Common myeloid progenitor, CD34-positive (primary cell): ENCODE data around the gene PPP1R9B.

Experiments
- CTCF ChIA-PET: fragments of 350-600 bp; sonication (Branson Sonifier 250); formaldehyde crosslinking; loops from one replicate; lab custom pipeline; 2021; ENCODE audit warnings: antibody characterized with exemption; lab: Charles Lee
- POLR2A ChIA-PET: fragments of 350-600 bp; sonication (Branson Sonifier 250); formaldehyde crosslinking; loops from one replicate; lab custom pipeline; 2021; ENCODE audit warnings: antibody characterized with exemption; lab: Charles Lee
- DNase-seq, 3 donors: peaks; one replicate each; pipeline versions ENCODE4 v3.0.0 to v3.0.0-alpha.2; 2013
- H3K27ac ChIP-seq, 2 experiments: 1 replicate in 1 of 2; 2 replicates in 1 of 2; pipeline ENCODE4 v1.7.0; 2013; ENCODE audit warnings: inconsistent platforms in 2 of 2, low read length in 2 of 2, mild to moderate bottlenecking in 2 of 2, low read depth in 1 of 2, moderate library complexity in 1 of 2; ENCODE audit not compliant: severe bottlenecking in 2 of 2, insufficient read depth in 1 of 2, poor library complexity in 1 of 2
- H3K27me3 ChIP-seq, 5 experiments: replicated peaks in 2 of 5; 1 replicate in 3 of 5; 2 replicates in 2 of 5; pipeline versions ENCODE4 v1.6.1 to v1.7.0; 2013; ENCODE audit warnings: low read length in 4 of 5, mild to moderate bottlenecking in 2 of 5, moderate library complexity in 2 of 5, inconsistent platforms in 1 of 5; ENCODE audit not compliant: insufficient read depth in 5 of 5, control insufficient read depth in 4 of 5
- H3K36me3 ChIP-seq, 4 experiments: 1 replicate in 2 of 4; 2 replicates in 2 of 4; pipeline versions ENCODE4 v1.6.1 to v1.7.0; 2013; ENCODE audit warnings: low read length in 3 of 4, control low read depth in 1 of 4, mild to moderate bottlenecking in 1 of 4; ENCODE audit not compliant: control insufficient read depth in 4 of 4, insufficient read depth in 4 of 4
- H3K4me1 ChIP-seq, 4 experiments: 1 replicate in 3 of 4; 2 replicates in 1 of 4; pipeline versions ENCODE4 v1.6.1 to v1.7.1; 2013; ENCODE audit warnings: low read length in 3 of 4, mild to moderate bottlenecking in 3 of 4, control low read depth in 1 of 4, inconsistent platforms in 1 of 4, moderate library complexity in 1 of 4; ENCODE audit not compliant: control insufficient read depth in 4 of 4, insufficient read depth in 4 of 4; ENCODE audit errors: control extremely low read depth in 1 of 4
- H3K4me3 ChIP-seq, 7 experiments: 1 replicate in 4 of 7; 2 replicates in 3 of 7; pipeline versions ENCODE4 v1.5.1 to v1.7.0; 2013; ENCODE audit warnings: mild to moderate bottlenecking in 7 of 7, low read length in 6 of 7, moderate library complexity in 6 of 7, inconsistent platforms in 2 of 7, low read depth in 2 of 7, control low read depth in 1 of 7; ENCODE audit not compliant: insufficient read depth in 4 of 7, control insufficient read depth in 1 of 7; ENCODE audit errors: extremely low read depth in 1 of 7
- H3K9me3 ChIP-seq, 5 experiments: 1 replicate in 4 of 5; 2 replicates in 1 of 5; pipeline versions ENCODE4 v1.6.1 to v1.7.1; 2013; ENCODE audit warnings: low read length in 4 of 5, mild to moderate bottlenecking in 2 of 5, inconsistent platforms in 1 of 5, low read depth in 1 of 5, moderate library complexity in 1 of 5; ENCODE audit not compliant: control insufficient read depth in 4 of 5, insufficient read depth in 2 of 5; ENCODE audit errors: control extremely low read depth in 1 of 5
- WGBS: methylation state at CpG from one replicate; pipeline ENCODE4 v1.1.5; 2013; ENCODE audit not compliant: insufficient coverage; 5-methylcytosine and 5-hydroxymethylcytosine counted together

Gene PPP1R9B

DNA sequence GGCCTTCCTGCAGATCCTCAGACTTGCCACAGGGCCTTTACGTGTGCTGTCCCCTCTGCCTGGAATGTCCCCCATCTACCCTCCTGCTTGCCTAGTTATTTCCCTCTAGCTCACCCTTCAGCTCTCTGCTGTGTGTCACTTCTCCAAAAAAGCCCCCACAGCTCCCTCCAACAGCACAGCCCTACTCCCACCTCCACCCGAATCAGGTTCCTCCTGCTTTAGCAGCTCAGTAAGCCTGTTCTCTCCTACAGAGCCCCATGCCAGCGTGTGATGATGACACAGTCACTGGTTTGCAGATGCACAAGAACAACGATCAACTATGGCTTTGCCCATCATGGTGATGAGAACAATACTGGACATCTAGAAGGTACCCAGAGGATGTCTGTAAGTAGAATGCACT is 13.4 kb downstream of the PPP1R9B start:
- H3K36me3 ChIP-seq, result peaks cover 32 to 90% (median 57%) of the 10 kb centered on the region in 4 experiments
- H3K27me3 ChIP-seq, result no peaks in the 10 kb centered on the region
- ChIA-PET CTCF (interaction anchor here (0.8 to 9.0 kb wide), 9 partner anchors 10 to 97 kb away, joined by 3 to 98 read pairs (median 8); partner anchors contain the start of gene PPP1R9B), POLR2A (no interaction called here)
- H3K27ac ChIP-seq, result no peak overlapping the region
- H3K4me1 ChIP-seq, result peaks cover 3 to 30% (median 29%) of the 10 kb centered on the region in 4 experiments
- no peak for DNase-seq
- WGBS, result 100% methylated on average over 4 of the region's 4 CpGs
- H3K4me3 ChIP-seq, result no peak overlapping the region
- peaks cover 0 to 2% (median 0%) of the 10 kb centered on the region in 5 experiments for H3K9me3 ChIP-seq

- CTCF ChIA-PET, result interaction anchor here (0.8 to 9.0 kb wide), 7 partner anchors 10 to 33 kb away, joined by 3 to 98 read pairs (median 4); no protein-coding TSS in a partner anchor
- no peaks in the 10 kb centered on the region for H3K9me3 ChIP-seq
- peaks cover 32 to 82% (median 54%) of the 10 kb centered on the region in 4 experiments for H3K36me3 ChIP-seq
- POLR2A ChIA-PET, result no interaction called here
- DNase-seq, result no peak
- H3K27ac ChIP-seq, result no peak overlapping the region
- H3K4me3 ChIP-seq, result no peak overlapping the region
- 99% methylated on average over 8 of the region's 11 CpGs for WGBS
- H3K27me3 ChIP-seq, result no peaks in the 10 kb centered on the region
- H3K4me1 ChIP-seq, result peaks cover 3 to 22% (median 21%) of the 10 kb centered on the region in 4 experiments
These were observed 14.3 kb downstream of the PPP1R9B start for GRCh38 chr17:50136096-50136687.

- Histone ChIP-seq H3K4me3 (no peak overlapping the region), H3K27ac (no peak overlapping the region), H3K36me3 (peaks cover 32 to 75% (median 49%) of the 10 kb centered on the region in 4 experiments), H3K9me3 (no peaks in the 10 kb centered on the region), H3K4me1 (peaks cover 3 to 20% (median 19%) of the 10 kb centered on the region in 4 experiments), H3K27me3 (peaks cover 0 to 7% (median 4%) of the 10 kb centered on the region in 5 experiments)
- DNase-seq, result no peak
- POLR2A ChIA-PET, result no interaction called here
- 92% methylated on average over 13 of the region's 16 CpGs for WGBS
- CTCF ChIA-PET, result interaction anchor here (0.8 to 9.0 kb wide), 5 partner anchors 11 to 34 kb away, joined by 3 to 98 read pairs (median 8); no protein-coding TSS in a partner anchor
These were observed 15.0 kb downstream of the PPP1R9B start for GRCh38 chr17:50135316-50136095.

DNA sequence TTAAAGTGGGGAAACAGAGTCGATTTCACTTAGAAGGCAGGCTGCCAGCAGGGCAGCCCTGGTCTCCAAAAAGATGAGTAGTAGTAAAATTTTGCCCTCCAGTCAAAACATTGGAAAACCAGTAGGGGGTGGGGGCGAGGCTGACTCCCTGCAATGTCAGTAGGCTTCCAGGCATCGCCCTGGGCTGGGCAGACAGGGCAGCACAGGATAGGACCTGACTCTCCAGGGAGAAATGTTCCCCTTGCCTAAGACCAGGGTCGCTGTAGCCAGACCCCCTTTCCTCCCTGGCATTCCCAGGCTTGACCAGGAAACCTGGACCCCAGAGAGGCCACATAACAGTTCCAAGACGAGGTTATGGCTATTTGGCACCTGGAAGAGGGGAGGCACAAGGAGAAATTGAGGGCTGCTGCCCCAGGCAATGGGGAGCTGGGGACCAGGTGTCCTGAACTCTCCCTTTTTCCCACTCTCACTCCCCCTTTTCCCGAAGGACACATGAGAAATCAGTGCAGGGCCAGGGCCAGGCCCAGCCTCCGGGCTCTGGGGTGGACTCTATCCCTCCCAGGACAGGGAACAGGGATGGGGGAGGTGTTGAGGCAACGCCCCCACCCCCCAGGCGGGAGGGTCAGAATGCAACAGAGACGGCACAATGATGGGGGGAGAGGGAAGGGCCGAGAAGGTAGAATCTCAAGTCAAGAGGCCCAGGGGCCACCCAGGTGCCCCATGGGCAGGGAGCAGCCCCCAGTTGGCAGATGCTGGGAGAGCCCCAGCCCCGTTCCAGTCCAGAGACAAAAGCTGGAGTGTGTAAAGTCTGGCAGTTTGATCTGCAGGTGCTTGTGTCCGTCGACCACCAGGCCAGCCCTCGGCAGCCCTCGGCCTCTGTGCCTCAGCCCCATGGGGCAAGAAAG is 16.0 kb downstream of the PPP1R9B start:
- WGBS, result 92% methylated on average over 12 of the region's 16 CpGs
- no peak for DNase-seq
- H3K27me3 ChIP-seq, result peaks cover 0 to 10% (median 4%) of the 10 kb centered on the region in 5 experiments
- ChIA-PET POLR2A (no interaction called here), CTCF (interaction anchor here (3.0 to 9.0 kb wide), 2 partner anchors 18 to 27 kb away, joined by 25 to 98 read pairs; no protein-coding TSS in a partner anchor)
- H3K4me3 ChIP-seq, result no peak overlapping the region
- H3K27ac ChIP-seq, result no peak overlapping the region
- peaks cover 0 to 18% (median 14%) of the 10 kb centered on the region in 4 experiments for H3K4me1 ChIP-seq
- peaks cover 32 to 65% (median 46%) of the 10 kb centered on the region in 4 experiments for H3K36me3 ChIP-seq
- no peaks in the 10 kb centered on the region for H3K9me3 ChIP-seq

DNA sequence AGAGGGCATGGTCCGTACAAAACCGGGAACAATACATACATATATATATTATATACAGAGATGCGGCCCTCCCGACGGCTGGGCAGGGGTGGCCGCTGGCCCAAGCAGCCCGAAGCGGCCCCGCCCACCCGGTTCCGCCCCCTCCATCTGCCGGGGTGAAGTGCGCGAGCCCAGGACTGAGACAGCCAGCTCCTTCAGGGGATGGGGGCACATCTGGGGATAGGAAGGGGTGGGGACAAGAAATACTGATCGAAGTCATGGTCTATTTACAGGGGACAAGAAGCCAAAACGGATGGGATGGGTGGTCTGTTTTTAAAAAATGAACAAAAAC is 16.7 kb downstream of the PPP1R9B start:
- 90% methylated on average over 2 of the region's 16 CpGs for WGBS
- no peak overlapping the region for H3K27ac ChIP-seq
- H3K4me3 ChIP-seq, result no peak overlapping the region
- peaks cover 0 to 16% (median 4%) of the 10 kb centered on the region in 5 experiments for H3K27me3 ChIP-seq
- no peak for DNase-seq
- CTCF ChIA-PET, result no interaction called here
- H3K4me1 ChIP-seq, result peaks cover 0 to 19% (median 15%) of the 10 kb centered on the region in 4 experiments
- peaks cover 26 to 57% (median 39%) of the 10 kb centered on the region in 4 experiments for H3K36me3 ChIP-seq
- POLR2A ChIA-PET, result no interaction called here
- no peaks in the 10 kb centered on the region for H3K9me3 ChIP-seq

GRCh38 chr17:50133028-50133768 is 17.3 kb downstream of the PPP1R9B start:
- 92% methylated on average over 3 of the region's 7 CpGs for WGBS
- ChIA-PET POLR2A (no interaction called here), CTCF (interaction anchor here (1.6 to 2.3 kb wide), 2 partner anchors 18 to 28 kb away, joined by 6 to 12 read pairs; no protein-coding TSS in a partner anchor)
- H3K27ac ChIP-seq, result no peak overlapping the region
- DNase-seq, result no peak
- peaks cover 0 to 24% (median 20%) of the 10 kb centered on the region in 4 experiments for H3K4me1 ChIP-seq
- H3K36me3 ChIP-seq, result peaks cover 21 to 52% (median 35%) of the 10 kb centered on the region in 4 experiments
- H3K4me3 ChIP-seq, result no peak overlapping the region
- no peaks in the 10 kb centered on the region for H3K9me3 ChIP-seq
- peaks cover 0 to 21% (median 8%) of the 10 kb centered on the region in 5 experiments for H3K27me3 ChIP-seq
